HG03342 (cell line): ENCODE data around the gene MATN4.

Experiments used
- ATAC-seq: cut with Tn5 transposase; IDR thresholded peaks from one replicate; pipeline ENCODE4 v1.9.1; 2021; ENCODE audit warnings: mild to moderate bottlenecking, moderate library complexity; ENCODE audit not compliant: unreplicated experiment

The MATN4 gene

DNA sequence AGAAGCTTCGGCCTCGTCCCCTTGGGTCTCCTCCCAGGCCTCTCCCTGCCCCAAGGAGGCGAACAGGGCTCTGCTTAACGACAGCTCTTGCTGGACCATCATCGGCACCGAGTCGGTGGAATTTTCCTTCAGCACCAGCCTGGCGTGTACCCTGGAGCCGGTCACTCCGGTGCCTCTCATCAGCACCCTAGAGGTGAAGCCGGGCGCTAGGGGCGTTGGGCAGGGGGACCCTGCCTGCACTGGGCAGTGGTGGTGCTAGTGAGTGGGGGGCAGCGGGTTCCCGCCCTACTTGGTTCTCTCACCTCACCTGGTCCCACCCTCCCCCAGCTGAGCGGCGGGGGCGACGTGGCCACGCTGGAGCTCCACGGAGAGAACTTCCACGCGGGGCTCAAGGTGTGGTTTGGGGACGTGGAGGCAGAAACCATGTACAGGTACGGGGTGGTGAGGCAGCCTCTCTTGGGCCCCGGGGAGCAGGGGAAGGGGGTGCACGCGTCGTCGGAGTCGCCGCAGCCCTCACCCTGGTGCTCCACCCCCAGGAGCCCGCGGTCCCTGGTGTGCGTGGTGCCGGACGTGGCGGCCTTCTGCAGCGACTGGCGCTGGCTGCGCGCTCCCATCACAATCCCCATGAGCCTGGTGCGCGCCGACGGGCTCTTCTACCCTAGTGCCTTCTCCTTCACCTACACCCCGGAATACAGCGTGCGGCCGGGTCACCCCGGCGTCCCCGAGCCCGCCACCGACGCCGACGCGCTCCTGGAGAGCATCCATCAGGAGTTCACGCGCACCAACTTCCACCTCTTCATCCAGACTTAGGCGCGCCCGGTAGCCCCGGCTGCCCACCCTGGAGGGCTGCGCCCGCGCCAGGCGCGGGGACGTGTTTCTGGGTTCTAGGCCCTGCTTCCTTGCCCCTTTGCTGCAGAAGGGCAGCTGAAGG lies 8.3 kb upstream of the MATN4 start:
- no peak for ATAC-seq

DNA sequence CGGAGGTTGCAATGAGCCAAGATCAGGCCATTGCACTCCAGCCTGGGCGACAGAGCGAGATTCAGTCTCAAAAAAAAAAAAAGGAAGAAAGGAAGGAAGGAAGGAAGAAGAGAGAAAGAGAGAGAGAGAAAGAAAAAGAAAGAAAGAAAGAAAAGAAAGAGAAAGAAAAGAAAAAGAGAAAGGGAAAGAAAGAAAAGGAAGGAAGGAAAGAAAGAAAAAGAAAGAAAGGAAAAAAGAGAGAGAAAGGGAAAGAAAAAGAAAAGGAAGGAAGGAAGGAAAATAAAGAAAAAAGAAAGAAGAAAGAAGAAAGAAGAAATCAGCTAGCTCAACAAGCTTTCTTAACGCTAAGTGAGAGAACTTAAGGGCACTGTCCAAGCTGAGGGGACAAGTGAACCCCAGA lies 7.6 kb upstream of the MATN4 start:
- no peak for ATAC-seq

DNA sequence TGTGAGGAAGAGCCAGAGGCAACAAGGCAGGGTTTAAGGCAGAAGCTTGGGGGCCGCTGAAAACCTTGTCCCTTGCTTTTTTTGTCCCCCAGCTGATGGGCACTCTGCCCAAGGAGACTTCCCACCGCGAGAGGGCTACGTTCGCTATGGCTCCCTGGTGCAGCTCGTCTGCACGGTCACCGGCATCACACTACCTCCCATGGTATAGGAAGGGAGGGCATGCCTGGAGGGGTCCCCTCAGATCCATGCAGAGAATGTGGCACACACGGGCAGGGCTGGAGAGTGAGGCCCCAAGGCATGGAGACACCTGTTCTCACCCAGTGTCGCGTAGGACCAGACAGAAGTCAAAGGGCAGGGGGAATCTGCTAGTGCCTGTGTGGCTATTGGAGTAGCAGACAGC lies 5.8 kb upstream of the MATN4 start:
- no peak for ATAC-seq

DNA sequence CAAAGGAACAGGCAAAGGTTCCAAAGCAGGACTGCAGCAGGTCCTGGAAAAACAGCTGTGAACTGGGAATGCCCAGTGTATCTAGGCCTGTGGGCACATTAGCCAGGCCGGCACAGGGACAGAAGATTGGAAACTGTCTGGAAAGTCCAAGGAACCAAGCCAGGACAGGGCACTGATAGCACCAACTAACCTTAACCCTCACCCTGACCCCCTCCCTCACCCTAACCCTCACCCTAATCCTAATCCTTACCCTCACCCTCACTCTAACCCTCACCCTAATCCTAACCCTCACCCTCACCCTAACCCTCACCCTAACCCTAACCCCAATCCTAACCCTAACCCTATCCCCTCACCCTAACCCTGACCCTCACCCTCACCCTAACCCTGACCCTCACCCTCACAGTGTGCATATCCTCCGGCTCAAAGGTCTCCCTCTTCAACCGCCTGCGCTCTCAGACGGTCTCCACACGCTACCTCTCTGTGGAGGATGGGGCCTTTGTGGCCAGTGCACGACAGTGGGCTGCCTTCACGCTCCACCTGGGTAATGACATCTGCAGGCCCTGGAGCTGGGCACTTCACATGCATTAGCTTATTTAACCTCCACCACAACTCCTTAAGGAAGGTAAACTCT lies 5.1 kb upstream of the MATN4 start:
- ATAC-seq, result no peak

DNA sequence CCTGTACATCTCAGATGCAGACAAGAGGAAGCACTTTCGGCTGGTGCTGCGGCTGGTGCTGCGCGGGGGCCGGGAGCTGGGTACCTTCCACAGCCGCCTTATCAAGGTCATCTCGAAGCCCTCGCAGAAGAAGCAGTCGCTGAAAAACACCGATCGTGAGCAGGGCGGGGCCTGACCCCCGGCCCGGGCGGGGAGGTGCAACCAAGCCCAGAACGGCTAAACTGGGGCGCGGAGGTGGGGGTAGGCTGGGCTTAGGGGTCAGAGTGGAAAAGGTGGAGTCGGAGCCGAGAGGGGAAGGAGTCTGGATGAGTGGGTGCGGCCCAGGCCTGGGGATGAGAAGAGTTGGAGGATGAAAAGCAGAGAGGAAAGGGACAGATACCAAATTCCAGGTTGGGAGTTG lies 4.1 kb upstream of the MATN4 start:
- ATAC-seq, result no peak

DNA sequence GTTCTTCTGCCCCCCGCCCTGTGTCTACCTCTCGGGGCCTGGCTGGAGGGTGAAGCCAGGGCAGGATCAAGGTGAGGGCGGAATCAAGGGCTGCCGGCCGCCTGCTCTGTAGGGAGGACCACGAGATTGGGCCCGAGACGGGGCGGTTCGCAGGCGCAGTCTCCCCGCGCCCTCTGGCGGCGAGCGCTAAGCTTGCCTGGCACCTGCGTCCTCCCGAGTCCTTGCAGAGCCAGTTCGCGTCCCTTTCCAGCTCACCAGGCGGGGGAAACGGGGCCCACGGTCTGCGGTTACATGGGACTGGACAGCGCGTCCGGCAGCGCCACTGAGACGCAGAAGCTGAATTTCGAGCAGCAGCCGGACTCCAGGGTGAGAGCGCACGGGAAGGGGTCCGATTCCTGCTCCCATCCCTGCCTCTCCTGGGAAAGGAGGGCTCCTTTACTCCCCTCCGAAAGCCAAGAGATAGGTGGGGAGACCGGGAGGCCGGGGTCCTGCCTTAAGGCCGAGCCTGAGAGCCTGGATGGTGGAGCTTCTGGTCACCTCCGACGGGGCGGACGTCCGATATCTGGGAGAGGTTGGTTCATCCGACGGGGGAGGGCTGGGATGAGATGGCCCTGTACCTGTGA lies 3.6 kb upstream of the MATN4 start:
- no peak for ATAC-seq

DNA sequence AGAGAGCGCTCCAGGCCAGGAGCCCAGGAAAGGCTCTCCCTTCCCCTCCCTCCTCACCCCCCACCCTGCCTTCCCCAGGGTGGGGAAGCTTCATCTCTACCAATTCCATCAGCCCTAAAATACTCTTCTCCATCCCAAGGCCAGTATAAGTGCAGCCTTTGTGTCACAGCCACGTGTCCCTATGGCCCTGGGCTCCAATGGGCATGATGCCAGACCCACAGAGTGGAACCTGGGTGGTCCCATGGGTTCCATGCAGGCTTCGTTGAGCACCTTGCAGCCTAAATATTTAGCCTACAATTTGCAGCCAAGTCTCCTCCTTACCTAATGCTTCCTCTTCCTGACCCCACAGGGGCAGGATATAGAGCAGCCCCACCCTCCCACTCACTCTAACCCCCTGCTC lies 976 bp upstream of the MATN4 start:
- no peak for ATAC-seq

DNA sequence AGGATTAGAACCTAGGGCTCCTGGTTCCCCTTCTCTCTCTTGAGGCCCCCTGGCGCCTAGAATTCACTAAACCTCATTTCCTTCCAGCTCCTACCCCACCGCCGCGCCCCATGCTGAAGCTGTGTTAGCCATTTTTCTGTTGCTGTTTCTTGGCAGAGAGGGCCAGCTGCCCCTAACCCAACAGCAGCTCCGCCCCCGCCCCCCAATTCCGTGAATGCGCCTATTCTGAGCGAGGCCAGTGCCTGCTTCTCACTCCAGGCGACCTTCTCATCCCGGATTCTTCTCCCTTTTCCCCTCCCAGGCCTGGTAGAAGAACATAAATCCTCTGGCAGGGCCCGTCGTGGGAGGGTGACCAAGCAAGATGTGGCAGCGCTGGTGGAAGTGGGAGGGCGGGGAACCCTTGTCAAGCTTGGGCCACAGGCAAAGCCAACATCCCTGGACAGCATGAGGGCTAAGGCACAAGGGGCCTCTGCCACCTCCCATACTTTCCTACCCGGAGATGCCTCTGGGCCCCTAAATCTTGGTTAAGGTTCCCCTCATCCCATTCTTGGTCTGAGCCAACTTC lies 941 bp downstream of the MATN4 start:
- ATAC-seq, result no peak

DNA sequence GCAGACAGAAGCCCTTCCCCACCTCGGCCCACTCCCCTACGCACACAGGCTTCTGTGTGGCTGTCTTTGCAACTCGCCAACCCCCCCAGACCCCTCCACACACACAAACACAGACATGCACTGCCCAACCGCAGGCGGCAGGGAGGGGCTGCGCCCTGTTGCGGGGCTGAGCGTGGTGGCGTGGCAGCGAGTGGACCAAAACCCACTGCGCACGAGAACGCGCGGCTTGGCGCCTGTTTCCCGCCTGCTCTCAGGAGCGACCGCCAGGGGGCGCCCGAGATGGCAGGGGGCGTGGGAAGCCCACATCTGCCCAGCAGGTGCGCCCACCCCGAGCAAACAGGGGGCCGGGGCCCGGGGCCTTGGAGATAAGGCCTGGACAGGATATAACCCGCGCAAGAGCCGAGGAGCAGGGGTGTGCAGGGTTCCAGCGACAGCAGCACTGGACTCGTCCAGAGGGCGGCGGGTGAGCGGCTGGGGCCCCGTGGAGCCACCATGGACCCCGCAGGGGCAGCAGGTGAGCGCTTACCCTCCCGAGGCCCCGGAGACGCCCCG lies 1.6 kb downstream of the MATN4 start, which contains the start of gene RBPJL:
TSS of gene RBPJL (plus strand) at position 410 of the 552 bp plus-strand sequence. CDS start at position 493, 83 bp downstream.
- ATAC-seq, result no peak

DNA sequence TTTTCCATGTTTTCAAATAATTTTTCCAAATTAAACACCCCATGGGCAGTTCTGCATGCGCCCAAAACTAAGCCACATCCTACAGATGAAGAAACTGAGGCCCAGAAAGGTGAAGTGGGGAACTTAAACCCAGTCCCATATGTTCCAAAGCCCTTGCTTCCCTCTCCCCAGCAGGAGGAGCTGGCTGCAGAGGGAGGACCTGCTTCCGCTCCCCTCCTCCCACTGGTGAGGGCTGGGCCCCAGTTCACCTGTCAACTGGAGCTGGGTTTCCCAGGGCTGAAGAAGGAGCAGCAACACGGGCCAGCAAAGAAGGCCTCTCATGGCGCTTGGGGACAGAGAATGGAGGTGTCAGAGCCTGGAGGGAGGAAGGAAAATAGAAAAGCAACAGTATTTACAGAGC lies 2.8 kb downstream of the MATN4 start:
- ATAC-seq, result no peak

DNA sequence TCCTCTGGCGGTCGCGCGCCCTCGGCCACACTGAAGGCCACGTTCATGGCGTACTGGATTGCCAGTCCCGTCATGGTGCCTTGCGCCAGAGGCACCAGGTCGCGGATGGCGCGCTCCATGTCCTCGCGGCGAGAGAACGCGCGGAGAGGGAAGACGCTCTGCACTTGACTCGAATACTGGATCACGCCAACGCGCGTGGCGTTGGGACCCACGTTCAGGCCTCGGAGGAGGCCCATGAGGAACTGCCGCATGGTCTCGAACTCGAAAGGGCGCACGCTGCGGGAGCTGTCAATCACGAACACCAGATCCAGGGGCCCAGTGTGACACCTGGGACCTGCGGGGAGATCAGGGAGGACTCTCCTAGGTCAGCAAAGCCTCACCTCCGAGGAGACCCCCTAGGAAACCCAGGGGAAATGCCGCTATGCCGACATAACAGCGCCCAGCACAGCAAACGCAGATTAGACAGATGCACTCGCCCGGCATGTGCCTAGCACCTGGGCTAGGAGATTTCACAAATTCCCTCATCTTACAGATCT lies 3.6 kb downstream of the MATN4 start:
- ATAC-seq, result no peak

DNA sequence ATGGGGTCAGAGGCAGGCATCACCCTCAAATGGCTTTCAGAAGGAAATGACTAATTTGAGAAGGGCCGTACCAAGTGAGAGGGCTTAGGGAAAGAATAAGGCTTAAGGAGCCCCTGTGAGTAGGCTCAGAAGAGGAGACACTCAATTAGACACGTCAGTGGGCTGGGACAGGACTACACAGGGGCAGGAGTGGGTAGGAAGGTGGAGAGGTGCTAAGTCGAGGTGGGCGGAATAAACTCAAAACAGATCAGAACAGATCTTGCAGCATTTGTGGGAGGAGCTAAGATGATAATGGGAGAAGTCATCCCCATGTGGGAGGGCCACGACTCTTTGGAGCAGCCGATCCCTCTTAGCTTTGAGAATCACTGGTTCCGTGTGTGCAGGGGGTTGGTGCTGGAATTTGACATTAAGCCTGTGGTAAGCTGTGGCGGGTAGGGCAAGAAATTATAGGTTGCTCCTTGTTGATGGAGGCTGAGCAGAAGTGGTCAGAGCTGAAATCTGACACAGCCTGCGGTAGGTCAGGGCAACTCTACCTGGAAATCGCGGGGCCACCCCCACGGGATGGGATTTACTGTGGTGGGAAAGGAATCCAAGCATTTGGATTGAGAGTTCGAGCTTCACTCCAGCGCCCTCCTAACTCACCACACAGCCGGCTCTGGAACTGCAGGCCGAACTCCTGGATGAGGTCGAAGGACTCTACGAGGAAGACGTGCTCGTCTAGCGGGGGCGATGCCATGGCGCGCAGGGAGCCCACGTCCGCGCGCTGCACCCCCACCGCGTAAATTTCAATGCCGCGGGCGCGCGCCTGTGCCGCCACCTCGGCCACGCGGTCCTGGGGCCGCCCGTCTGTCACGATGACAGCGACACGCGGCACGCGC lies 4.3 kb downstream of the MATN4 start:
- no peak for ATAC-seq

DNA sequence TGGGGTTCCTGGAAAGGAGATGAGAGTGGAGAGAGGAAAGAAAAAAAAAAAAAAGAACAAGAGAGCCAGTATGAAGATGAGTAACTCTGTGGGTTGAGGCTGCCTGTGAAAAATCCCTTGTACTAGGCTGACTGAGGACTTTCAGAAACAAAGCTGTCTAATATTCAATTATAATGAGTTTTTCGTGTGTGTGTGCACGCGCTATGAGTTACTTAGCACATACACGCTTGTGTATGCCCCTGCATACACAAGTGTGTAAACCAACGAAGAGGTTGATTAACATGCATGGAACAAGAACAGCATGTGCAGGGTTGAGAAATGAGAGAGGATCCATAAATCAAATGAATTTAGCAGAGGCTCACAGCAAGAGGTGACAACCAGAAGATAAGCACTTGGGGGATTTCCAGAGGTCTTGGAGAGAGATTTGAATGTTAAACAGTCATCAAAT lies 6.3 kb downstream of the MATN4 start:
- ATAC-seq, result no peak

DNA sequence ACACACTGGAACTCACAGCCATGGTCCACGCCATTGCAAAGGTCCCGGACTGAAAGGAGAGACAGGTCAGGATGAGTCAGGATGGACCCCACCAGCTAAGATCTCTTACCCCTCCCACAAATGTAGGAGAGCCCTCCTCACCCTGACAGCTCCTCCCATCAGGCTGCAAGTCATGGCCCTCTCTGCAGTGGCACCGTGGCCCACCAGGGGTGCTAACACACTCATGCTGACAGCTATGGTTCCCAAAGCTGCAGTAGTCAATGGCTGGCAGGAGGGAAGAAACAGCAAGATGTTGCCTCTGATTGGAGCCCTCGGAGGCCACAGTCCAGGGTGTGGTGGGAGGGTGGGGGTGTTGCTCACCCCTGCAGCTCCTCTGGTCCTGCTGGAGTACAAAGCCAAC lies 7.1 kb downstream of the MATN4 start:
- no peak for ATAC-seq

DNA sequence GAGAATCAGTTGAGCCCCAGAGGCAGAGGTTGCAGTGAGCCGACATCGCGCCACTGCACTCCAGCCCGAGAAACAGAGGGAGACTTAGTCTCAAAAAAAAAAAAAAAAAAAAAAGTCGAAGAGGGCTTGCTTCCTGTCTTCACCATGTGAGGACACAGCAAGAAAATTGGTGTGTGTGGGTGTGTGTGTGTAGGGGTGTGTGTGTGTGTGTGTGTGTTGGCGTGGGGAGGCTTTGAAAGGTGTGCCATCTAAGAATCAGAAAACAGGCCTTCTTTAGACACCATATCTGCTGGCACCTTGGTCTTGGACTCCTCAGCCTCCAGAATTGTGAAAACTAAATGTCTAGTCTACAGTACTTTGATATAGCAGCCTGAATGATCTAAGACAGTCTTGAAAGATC lies 8.3 kb downstream of the MATN4 start:
- no peak for ATAC-seq

DNA sequence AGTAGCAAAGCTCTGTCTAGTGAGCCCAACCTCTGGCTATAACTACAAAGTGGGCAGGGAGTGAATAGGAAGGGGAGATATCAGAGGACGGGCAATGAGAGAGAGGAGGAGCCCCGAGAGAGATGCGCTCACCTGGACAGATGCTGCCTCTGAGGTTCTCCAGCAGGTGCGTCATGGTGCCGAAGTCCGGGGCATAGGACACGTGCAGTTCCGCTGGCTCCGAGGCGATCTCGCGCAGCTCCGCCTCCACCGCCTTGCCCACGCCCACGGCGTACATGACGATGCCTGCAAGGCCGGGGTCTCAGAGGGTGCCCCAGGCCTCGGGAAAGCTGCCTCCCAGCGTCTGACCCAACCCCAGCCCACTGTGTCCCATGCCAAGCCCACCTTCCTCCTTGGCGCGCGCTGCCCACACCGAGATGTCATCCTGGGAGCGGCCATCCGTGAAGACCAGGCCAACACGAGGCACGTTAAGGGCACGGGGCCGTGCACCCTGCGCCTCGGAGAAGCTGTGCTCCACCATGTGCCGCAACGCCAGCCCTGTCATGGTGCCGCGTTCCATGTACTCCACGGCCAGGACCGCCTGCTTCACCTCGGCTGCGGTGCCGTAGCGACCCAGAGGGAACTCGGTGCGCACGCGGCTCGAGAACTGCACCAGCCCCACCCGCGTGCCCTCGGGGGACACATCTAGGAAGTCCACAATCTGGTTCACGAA lies 10.2 kb downstream of the MATN4 start:
- no peak for ATAC-seq

DNA sequence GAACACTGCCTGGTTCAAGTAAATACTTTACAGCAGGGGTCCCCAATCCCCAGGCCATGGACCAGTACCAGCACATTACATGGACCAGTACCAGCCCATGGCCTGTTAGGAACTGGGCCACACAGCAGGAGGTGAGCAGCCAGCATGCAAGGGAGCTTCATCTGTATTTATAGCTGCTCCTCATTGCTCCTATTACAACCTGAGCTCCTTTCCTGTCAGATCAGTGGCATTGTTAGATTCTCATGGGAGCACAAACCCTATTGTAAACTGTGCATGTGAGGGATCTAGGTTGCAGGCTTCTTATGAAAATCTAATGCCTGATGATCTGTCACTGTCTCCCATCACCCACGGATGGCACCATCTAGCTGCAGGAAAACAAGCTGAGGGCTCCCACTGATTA lies 13.4 kb downstream of the MATN4 start:
- no peak for ATAC-seq

DNA sequence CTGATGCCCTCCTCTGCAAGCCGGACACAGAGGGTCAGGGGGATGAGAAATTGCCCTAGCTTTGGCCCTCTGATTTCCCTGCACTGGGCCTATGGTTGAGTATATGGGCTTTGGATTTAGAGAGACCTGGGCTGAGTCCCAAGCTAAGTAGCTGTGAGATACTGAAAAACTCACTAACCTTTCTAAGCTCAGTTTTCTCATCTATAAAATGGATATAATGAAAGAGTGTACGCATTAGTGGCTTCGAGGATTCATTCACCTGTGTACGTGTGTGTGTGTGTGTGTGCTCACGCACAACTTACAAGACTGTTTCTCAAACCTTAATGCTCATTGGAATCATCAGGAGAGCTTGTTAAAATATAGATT lies 14.1 kb downstream of the MATN4 start:
- ATAC-seq, result no peak
